GM23248 (cell line): Measurements from ENCODE around the gene NCK2. TPM values are rescaled to one million over a fixed set of nuclear protein-coding genes. Genes with fewer than 3 reads are reported as not detected.

Experiments
- DNase-seq: peaks from one replicate; pipeline ENCODE4 v3.0.0-alpha.2; 2015
- H2AFZ ChIP-seq: fragments of 200-600 bp; sonication (generic); 2 replicates; pipeline ENCODE4 v1.6.1; 2016; ENCODE audit warnings: antibody characterized with exemption
- H3F3A ChIP-seq: fragments of 200-600 bp; sonication (generic); 2 replicates; pipeline ENCODE4 v1.6.1; 2016; ENCODE audit warnings: mild to moderate bottlenecking, antibody characterized with exemption, mixed run types; ENCODE audit not compliant: insufficient read depth
- H3K27ac ChIP-seq: fragments of 200-600 bp; sonication (generic); 2 replicates; pipeline ENCODE4 v1.5.1; 2016; ENCODE audit warnings: mild to moderate bottlenecking
- H3K27me3 ChIP-seq: fragments of 200-600 bp; sonication (generic); replicated peaks from 2 replicates; pipeline ENCODE4 v1.6.1; 2016; ENCODE audit warnings: mild to moderate bottlenecking; ENCODE audit not compliant: insufficient read depth
- H3K36me3 ChIP-seq: fragments of 200-600 bp; sonication (generic); 2 replicates; pipeline ENCODE4 v1.6.1; 2016; ENCODE audit warnings: low read depth, mild to moderate bottlenecking
- H3K4me1 ChIP-seq: fragments of 200-600 bp; sonication (generic); 2 replicates; pipeline ENCODE4 v1.6.1; 2016; ENCODE audit warnings: mild to moderate bottlenecking; ENCODE audit not compliant: insufficient read depth
- H3K4me2 ChIP-seq: fragments of 200-600 bp; sonication (generic); one replicate; pipeline ENCODE4 v1.6.1; 2016; ENCODE audit warnings: mild to moderate bottlenecking; ENCODE audit not compliant: unreplicated experiment
- H3K4me3 ChIP-seq: fragments of 200-600 bp; sonication (generic); 2 replicates; pipeline ENCODE4 v1.5.1; 2016; ENCODE audit warnings: mild to moderate bottlenecking
- H3K79me2 ChIP-seq: fragments of 200-600 bp; sonication (generic); 2 replicates; pipeline ENCODE4 v1.6.1; 2016; ENCODE audit warnings: mild to moderate bottlenecking; ENCODE audit not compliant: insufficient read depth
- H3K9ac ChIP-seq: fragments of 200-600 bp; sonication (generic); 2 replicates; pipeline ENCODE4 v1.6.1; 2016; ENCODE audit warnings: mild to moderate bottlenecking
- H3K9me2 ChIP-seq: fragments of 200-600 bp; sonication (generic); 2 replicates; pipeline ENCODE4 v1.6.1; 2016; ENCODE audit warnings: mixed run types, mild to moderate bottlenecking, moderate library complexity; ENCODE audit not compliant: insufficient read depth
- H3K9me3 ChIP-seq: fragments of 200-600 bp; sonication (generic); one replicate; pipeline ENCODE4 v1.6.1; 2017; ENCODE audit warnings: low read depth
- H4K20me1 ChIP-seq: fragments of 200-600 bp; sonication (generic); 2 replicates; pipeline ENCODE4 v1.6.0; 2016; ENCODE audit not compliant: insufficient read depth
- EZH2 ChIP-seq: fragments of 200-600 bp; sonication (generic); IDR thresholded peaks from 2 replicates; pipeline ENCODE4 v1.6.1; 2018; ENCODE audit warnings: antibody characterized with exemption, mild to moderate bottlenecking; ENCODE audit not compliant: insufficient read depth, poor library complexity, severe bottlenecking
- EZH2phosphoT487 ChIP-seq: fragments of 200-600 bp; sonication (generic); IDR thresholded peaks from 2 replicates; pipeline ENCODE4 v1.6.1; 2018; ENCODE audit warnings: antibody characterized with exemption, moderate library complexity, mild to moderate bottlenecking, low read depth; ENCODE audit not compliant: insufficient read depth
- WGBS, 2 experiments: methylation state at CpG; one replicate each; pipeline ENCODE4 v1.1.6; 2015 to 2017; ENCODE audit warnings: low lambda C conversion rate in 2 of 2, low coverage in 1 of 2; ENCODE audit errors: missing lambda C conversion rate in 2 of 2; 5-methylcytosine and 5-hydroxymethylcytosine counted together
- in situ Hi-C: fragments of 300-500 bp; cut with MboI; formaldehyde crosslinking; loops from 2 replicates; pipeline ENCODE4 v1.15.0; 2020
- polyA plus RNA-seq: library from polyadenylated mRNA; unstranded; fragments of >200 nt; fragmentation: Nextera tagmentation; extraction: Ambion mirVana; gene quantifications from 2 replicates; pipeline ENCODE4 v1.2.1, GENCODE V29; 2016
- total RNA-seq: library from RNA; depleted of rRNA; stranded (reverse); fragments of >200 nt; shearing (Covaris generic); gene quantifications from 2 replicates; pipeline ENCODE4 v1.2.3, GENCODE V29; 2014

Gene NCK2
- total and polyA plus RNA-seq, 2 experiments from 2014 or later = 5.1 to 25.2 TPM

DNA sequence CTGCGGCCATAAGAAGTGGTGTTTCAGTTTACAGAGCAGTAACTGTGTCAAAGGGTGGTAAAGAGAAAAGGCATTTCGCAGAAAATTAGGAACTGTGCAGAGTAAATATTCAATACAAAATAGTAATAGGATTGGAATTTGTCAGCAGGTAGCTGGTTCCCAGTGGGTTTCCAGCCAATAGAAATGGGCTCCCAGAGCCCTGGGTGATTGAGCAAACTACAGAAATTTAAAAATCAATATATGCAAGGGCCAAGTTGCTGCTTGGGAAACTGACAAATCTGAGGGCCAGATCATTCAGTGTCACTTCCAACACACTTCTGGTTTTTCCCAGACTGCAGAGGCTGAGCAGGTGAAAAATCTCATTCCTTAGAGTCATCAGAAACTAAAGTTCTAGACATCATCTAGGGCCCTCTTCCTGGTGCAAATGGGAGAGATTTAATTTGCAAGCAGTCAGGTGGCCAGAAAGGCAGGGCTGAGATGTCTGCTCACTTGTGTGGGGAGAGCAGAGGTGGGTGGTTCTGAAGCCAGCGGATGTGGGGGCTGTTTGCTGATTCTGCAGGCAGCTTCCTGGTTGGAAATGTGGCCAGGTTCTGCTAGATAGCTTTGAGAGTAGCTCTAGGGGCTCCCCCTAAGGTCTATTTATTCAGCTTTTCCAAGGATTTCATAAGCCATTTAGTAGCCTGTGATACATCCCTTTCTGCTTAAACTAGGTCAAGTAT, 182.4 kb downstream of the NCK2 start:
- H2AFZ ChIP-seq = no peak overlapping the region
- H4K20me1 ChIP-seq = no peaks in the 10 kb centered on the region
- no peak for DNase-seq
- H3K27ac ChIP-seq = no peak overlapping the region
- no peak overlapping the region for H3K4me2 ChIP-seq
- no peaks in the 10 kb centered on the region for H3K79me2 ChIP-seq
- H3K9ac ChIP-seq = no peak overlapping the region
- H3K36me3 ChIP-seq = no peaks in the 10 kb centered on the region
- no peaks in the 10 kb centered on the region for H3K27me3 ChIP-seq
- 76 to 78% methylated on average over 3 of the region's 3 CpGs for WGBS, 2 experiments
- H3K9me2 ChIP-seq = no peaks in the 10 kb centered on the region
- TF ChIP-seq EZH2phosphoT487 (no peak), EZH2 (no peak)
- H3K4me1 ChIP-seq = no peaks in the 10 kb centered on the region
- no peaks in the 10 kb centered on the region for H3K9me3 ChIP-seq
- H3F3A ChIP-seq = no peaks in the 10 kb centered on the region
- H3K4me3 ChIP-seq = no peak overlapping the region
- in situ Hi-C loops = no loop called here

DNA sequence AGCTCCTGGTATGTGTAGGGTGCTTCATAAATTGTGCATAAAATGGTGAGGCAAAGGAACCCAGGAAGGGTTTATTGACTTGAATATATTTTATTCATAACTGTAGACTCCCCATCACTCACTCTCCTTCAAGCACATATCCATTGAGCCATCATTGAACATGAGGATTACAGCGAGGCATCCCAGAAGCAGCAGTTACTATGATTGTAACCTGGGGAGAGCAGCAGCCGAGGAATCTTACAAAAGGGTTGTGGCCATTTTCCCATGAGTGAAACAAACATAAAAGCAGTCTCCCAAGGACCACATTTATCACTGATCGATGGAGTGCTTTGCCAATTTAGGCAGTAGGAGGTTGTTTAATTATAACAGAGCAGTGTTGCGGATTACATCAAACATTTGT, 183.4 kb downstream of the NCK2 start:
- no peaks in the 10 kb centered on the region for H3K9me3 ChIP-seq
- no peak overlapping the region for H3K9ac ChIP-seq
- no peak for DNase-seq
- no peak overlapping the region for H3K4me3 ChIP-seq
- no peaks in the 10 kb centered on the region for H3F3A ChIP-seq
- no peaks in the 10 kb centered on the region for H4K20me1 ChIP-seq
- no peaks in the 10 kb centered on the region for H3K36me3 ChIP-seq
- H3K27me3 ChIP-seq = no peaks in the 10 kb centered on the region
- in situ Hi-C loops = no loop called here
- H3K4me2 ChIP-seq = no peak overlapping the region
- H3K4me1 ChIP-seq = no peaks in the 10 kb centered on the region
- H3K27ac ChIP-seq = no peak overlapping the region
- no peaks in the 10 kb centered on the region for H3K79me2 ChIP-seq
- WGBS, 2 experiments = 45 to 55% methylated on average over 4 of the region's 4 CpGs
- H3K9me2 ChIP-seq = no peaks in the 10 kb centered on the region
- TF ChIP-seq EZH2 (no peak), EZH2phosphoT487 (no peak)
- no peak overlapping the region for H2AFZ ChIP-seq

DNA sequence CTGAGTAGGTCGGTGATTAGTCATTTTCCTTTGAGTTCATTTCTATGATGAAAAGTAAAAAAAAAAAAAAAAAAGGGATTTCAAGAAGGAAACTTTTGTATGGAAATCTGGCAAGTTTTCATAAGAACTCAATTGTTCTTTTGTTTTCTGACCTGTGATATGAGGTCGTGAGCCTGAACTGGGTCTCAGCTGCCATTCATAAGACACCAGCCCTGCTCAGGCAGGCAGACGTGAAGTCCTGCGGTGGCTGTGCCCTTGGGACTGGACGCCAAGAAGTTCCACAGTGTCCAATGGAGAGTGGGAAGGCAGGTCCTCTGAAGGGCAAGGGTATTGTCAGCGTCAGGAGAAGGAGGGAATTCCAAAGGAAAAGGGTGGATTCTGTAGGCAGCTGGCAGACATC, 183.9 kb downstream of the NCK2 start:
- Histone ChIP-seq H2AFZ (no peak overlapping the region), H3K27me3 (no peaks in the 10 kb centered on the region), H3K9me3 (no peaks in the 10 kb centered on the region), H3K36me3 (no peaks in the 10 kb centered on the region), H3K4me3 (no peak overlapping the region), H3F3A (no peaks in the 10 kb centered on the region), H4K20me1 (no peaks in the 10 kb centered on the region), H3K4me1 (no peaks in the 10 kb centered on the region), H3K9me2 (no peaks in the 10 kb centered on the region), H3K79me2 (no peaks in the 10 kb centered on the region), H3K9ac (no peak overlapping the region), H3K27ac (no peak overlapping the region), H3K4me2 (no peak overlapping the region)
- WGBS, 2 experiments = 62 to 67% methylated on average over 6 of the region's 6 CpGs
- TF ChIP-seq EZH2 = no peak
- no peak for TF ChIP-seq EZH2phosphoT487
- in situ Hi-C loops = no loop called here
- DNase-seq = no peak

DNA sequence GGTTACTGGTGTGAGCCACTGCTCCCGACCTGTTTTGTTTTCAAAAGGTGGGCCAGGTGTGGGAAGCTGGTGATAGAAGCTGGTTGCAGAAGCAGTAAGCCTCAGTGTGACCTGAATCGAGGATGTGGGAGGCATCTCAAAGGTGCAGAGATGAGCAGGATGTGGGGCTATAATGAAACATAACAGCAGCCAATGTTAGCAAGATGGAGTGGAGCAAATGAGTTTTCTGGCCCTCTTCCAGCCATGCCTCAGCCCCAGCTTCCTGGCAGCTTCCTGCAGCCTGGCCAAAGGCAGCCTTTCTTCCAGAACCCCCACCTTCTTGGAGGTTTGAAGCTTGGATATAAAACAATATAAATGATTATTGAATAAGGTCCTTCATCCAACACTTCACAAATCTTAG, 184.8 kb downstream of the NCK2 start:
- peak; percentile 4 for DNase-seq
- H3K79me2 ChIP-seq = no peaks in the 10 kb centered on the region
- no peaks in the 10 kb centered on the region for H3K27me3 ChIP-seq

More for the DNA sequence above, 184.8 kb downstream of the NCK2 start:
- no peaks in the 10 kb centered on the region for H3K36me3 ChIP-seq
- no peaks in the 10 kb centered on the region for H3F3A ChIP-seq
- no peaks in the 10 kb centered on the region for H4K20me1 ChIP-seq
- H3K9ac ChIP-seq = no peak overlapping the region
- H3K9me3 ChIP-seq = no peaks in the 10 kb centered on the region
- H3K4me2 ChIP-seq = no peak overlapping the region
- H3K9me2 ChIP-seq = no peaks in the 10 kb centered on the region
- H3K4me3 ChIP-seq = no peak overlapping the region
- in situ Hi-C loops = no loop called here
- H2AFZ ChIP-seq = no peak overlapping the region
- WGBS, 2 experiments = 32 to 53% methylated on average over 2 of the region's 2 CpGs
- no peak overlapping the region for H3K27ac ChIP-seq
- TF ChIP-seq EZH2phosphoT487 = no peak
- TF ChIP-seq EZH2 = no peak
- H3K4me1 ChIP-seq = no peaks in the 10 kb centered on the region
